ENCODE results near the gene FANK1. TPM values are rescaled to one million over a fixed set of nuclear protein-coding genes. Genes with fewer than 3 reads are reported as not detected.

FANK1 gene, protein sequence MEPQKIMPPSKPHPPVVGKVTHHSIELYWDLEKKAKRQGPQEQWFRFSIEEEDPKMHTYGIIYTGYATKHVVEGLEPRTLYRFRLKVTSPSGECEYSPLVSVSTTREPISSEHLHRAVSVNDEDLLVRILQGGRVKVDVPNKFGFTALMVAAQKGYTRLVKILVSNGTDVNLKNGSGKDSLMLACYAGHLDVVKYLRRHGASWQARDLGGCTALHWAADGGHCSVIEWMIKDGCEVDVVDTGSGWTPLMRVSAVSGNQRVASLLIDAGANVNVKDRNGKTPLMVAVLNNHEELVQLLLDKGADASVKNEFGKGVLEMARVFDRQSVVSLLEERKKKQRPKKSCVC
- total RNA-seq: 2.9 and 3.0 TPM in 2 replicates

DNA sequence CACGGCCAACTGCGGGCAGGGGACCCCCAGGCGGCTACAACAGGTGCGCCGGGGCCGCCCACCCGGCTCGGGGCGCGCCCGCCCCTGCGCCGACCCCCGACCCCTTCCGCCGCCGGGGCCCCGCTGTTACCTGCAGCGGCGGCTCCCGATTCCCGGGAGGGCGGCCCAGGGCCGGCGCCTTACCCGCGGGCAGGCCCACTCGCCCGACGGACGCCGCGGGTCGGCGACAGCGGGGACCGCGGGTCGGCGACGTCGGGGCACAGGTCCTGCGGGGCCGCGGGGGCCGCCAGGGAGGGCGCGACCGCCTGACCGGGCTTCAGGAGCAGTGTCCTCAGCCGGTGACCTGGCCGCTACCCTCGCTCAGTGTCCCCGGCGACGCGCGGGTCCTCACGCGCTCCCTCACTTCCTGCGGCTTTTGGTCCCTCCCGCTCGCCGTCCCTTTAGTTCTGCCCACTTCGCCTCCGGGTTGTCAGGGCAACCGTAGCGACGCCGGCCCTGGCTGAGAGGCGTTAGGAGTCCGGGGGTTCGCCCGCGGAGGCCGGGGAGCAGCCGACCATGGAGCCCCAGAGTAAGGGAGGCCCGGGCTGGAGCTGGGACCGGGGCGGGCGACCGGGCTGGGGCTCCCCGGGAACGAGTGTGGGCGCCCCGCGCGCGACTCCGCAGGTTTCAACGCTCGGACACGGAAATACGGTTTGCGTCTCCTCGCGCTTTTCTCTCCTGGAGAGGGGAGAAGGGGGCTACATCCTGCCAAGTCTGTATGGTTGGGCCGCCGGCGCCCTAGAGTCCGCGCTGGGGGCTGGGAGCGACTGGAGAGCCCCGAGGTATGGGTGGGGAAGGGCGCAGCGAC, at the start of gene FANK1:
FANK1 (plus strand) TSS at position 477 of the 847 bp plus-strand sequence; CDS start at position 556, 79 bp downstream.
- DNase-seq (ENCODE audit: low read depth): peak; percentile 85

DNA sequence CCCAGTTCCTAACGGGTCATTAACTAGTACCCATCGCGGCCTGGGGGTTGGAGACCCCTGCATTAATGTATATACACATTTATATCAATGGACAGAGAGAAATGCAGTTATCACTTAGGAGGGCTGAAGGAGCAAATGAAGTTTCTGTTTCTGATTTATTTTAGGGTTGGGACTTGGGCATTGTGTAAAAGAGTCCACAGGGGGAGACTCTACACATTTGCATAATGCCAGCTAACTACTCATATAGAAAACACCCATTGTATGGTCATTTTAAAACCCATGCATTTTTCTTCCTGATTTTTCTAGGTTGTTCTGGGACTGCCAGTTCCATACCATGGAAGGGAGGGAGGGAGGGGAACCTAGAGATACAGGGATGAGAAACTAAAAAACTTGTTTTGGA, 49.5 kb upstream of the FANK1 start:
- no peak for DNase-seq (ENCODE audit: low read depth)
- TF ChIP-seq, protein P1, sequence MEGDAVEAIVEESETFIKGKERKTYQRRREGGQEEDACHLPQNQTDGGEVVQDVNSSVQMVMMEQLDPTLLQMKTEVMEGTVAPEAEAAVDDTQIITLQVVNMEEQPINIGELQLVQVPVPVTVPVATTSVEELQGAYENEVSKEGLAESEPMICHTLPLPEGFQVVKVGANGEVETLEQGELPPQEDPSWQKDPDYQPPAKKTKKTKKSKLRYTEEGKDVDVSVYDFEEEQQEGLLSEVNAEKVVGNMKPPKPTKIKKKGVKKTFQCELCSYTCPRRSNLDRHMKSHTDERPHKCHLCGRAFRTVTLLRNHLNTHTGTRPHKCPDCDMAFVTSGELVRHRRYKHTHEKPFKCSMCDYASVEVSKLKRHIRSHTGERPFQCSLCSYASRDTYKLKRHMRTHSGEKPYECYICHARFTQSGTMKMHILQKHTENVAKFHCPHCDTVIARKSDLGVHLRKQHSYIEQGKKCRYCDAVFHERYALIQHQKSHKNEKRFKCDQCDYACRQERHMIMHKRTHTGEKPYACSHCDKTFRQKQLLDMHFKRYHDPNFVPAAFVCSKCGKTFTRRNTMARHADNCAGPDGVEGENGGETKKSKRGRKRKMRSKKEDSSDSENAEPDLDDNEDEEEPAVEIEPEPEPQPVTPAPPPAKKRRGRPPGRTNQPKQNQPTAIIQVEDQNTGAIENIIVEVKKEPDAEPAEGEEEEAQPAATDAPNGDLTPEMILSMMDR (IDR thresholded peaks at IDR 0.05; ENCODE audit: insufficient read depth, low read depth, low read length): no peak
- no peak overlapping the region for H3K4me3 ChIP-seq (ENCODE audit: low read depth, low read length)

More for the DNA sequence above, at the start of gene FANK1:
- H3K4me3 ChIP-seq (ENCODE audit: low read depth, low read length): peak within 1 kb of the TSS; percentile 79

DNA sequence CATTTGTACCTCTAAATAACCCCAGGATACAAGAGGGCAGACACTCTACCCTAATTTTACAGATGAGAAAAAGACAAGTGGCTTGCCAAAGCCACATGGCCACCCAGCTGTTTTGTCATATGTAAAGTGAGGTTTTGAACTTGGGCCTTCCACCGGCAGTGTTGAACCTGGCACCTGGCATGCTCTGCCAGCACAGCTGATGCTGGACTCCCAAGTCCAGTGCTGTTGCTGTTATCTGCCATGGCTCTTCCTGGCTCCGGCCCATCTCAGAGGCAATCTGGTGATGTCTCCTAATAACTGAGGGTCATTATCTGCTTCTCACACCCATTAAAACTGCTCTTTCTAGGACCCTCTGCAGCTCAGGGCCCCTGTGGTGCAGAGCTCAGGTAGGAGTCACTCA, 48.0 kb upstream of the FANK1 start:
- TF ChIP-seq, protein P1 (IDR thresholded peaks at IDR 0.05; ENCODE audit: insufficient read depth, low read depth, low read length): no peak
- H3K4me3 ChIP-seq (ENCODE audit: low read depth, low read length): no peak overlapping the region
- no peak for DNase-seq (ENCODE audit: low read depth)

DNA sequence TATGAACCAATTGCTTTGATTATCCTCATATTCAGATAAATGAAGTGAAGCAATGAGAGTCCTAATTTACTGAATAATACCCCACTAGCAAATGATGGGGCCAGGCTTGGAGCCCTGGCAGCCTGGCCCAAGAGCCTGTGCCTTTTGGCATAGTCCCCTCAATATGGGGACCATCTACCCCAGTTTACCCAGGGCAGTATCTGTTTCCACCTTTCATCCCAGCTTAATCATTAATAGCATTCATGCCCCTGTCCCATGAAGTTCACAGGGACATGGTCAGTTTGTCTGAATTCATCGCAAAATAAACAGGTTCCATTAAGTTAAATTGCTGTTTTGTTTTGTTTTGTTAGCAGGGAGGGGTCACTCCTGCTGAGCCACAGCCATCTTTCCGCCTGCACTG, 47.5 kb upstream of the FANK1 start:
- no peak overlapping the region for H3K4me3 ChIP-seq (ENCODE audit: low read depth, low read length)
- TF ChIP-seq, protein P1 (IDR thresholded peaks at IDR 0.05; ENCODE audit: insufficient read depth, low read depth, low read length): no peak
- no peak for DNase-seq (ENCODE audit: low read depth)

DNA sequence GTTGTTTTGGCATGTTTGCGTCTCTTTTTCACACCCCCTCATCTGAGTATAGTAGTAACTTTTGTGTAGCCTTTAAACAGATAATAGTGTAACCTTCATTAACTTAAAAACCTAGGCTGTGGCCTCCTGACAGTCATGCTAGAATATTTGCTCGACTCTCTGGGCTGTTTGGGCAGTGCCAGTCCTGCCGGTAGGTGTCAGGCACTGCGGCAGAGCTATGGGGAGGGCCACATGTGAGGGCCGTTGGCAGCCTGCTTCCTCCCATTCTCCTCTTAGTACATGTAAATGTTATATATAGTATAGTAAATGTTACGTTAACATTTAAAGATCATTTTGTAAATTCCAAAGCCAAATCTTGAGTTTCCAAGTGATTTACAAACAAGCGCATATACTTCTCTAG, 46.9 kb upstream of the FANK1 start:
- H3K4me3 ChIP-seq (ENCODE audit: low read depth, low read length): no peak overlapping the region
- DNase-seq (ENCODE audit: low read depth): no peak
- TF ChIP-seq, protein P1 (IDR thresholded peaks at IDR 0.05; ENCODE audit: insufficient read depth, low read depth, low read length): no peak

DNA sequence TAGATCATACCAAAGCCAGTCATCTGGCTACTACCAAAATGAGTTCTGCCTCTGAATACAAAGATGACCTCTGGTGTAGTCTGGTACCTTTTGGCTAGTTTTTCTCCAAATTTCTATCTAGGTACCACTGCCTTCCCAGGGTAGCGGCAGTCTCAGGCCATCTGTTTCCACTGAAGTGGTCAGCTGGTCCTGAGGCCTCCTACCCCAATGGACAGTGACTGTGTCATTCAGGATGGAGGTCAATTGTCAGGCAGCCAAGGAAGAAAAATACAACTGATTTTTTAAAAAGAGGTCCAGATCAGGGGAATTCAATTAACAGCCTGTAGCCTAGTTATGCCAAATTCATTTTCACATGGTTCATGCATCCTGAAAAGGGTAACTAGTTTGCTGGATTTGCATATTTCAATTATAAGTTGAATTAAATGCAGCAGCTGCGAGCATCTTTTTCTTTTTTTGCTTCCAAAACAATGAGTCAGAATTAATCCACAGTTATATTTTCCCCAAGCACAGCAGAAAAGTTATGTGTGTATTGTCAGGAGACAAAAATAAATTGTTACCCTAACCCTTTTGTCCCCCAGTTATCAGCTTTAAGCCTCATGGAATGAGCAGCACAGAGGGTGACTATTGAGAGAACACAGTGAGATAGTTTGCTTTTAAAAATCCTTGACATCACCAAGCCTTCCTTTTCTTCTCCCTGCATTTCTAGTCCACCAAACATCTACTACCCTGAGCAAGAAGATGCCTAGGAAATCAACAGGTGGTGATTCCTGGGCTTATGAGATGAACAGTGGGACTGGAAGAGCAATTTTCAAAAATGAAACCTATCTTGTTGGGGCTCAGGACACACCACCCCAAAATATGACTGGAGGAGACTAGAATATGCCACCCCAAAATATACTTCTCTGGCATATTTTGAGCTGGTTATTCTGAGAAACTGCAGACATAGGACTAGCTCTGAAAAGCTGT, 45.3 kb upstream of the FANK1 start:
- TF ChIP-seq, protein P1 (IDR thresholded peaks at IDR 0.05; ENCODE audit: insufficient read depth, low read depth, low read length): no peak
- no peak for DNase-seq (ENCODE audit: low read depth)
- no peak overlapping the region for H3K4me3 ChIP-seq (ENCODE audit: low read depth, low read length)
